IMR-90 (cell line): ENCODE data around the gene CMSS1.

Source experiments
- CEBPB ChIP-seq: IDR thresholded peaks from 2 replicates; pipeline ENCODE4 v1.6.1; 2012; ENCODE audit warnings: low read depth, low read length, improper control_type of control experiment
- FOS ChIP-seq: fragments of 150-350 bp; IDR thresholded peaks from 2 replicates; pipeline ENCODE4 v1.6.1; 2016; ENCODE audit warnings: low read depth, low read length
- MAFK ChIP-seq: IDR thresholded peaks from 2 replicates; pipeline ENCODE4 v1.6.1; 2012; ENCODE audit warnings: low read depth, low read length, improper control_type of control experiment
- MXI1 ChIP-seq: IDR thresholded peaks from 2 replicates; pipeline ENCODE4 v1.6.1; 2012; ENCODE audit warnings: low read depth, mild to moderate bottlenecking, low read length, moderate library complexity, borderline replicate concordance
- POLR2A ChIP-seq: IDR thresholded peaks from 2 replicates; pipeline ENCODE4 v1.6.1; 2012; ENCODE audit warnings: mild to moderate bottlenecking, low read depth, low read length
- RAD21 ChIP-seq: IDR thresholded peaks from 2 replicates; pipeline ENCODE4 v1.6.1; 2012; ENCODE audit warnings: low read length, improper control_type of control experiment
- RFX5 ChIP-seq: IDR thresholded peaks from 2 replicates; pipeline ENCODE4 v1.8.0; 2012; ENCODE audit warnings: low read depth, mild to moderate bottlenecking, low read length, moderate library complexity
- SMC3 ChIP-seq: fragments of 150-350 bp; IDR thresholded peaks from 2 replicates; pipeline ENCODE4 v1.6.1; 2016; ENCODE audit warnings: low read depth, mild to moderate bottlenecking, antibody characterized with exemption, low read length, moderate library complexity
- TF ChIP-seq, protein P1 (sequence below): conservative IDR thresholded peaks from 2 replicates; pipeline ENCODE4 v1.5.1; 2012; ENCODE audit warnings: mild to moderate bottlenecking, low read depth, low read length, improper control_type of control experiment
- TF ChIP-seq, protein P2 (sequence below): fragments of 150-350 bp; IDR thresholded peaks from 2 replicates; pipeline ENCODE4 v1.6.1; 2017; ENCODE audit warnings: mild to moderate bottlenecking, antibody characterized with exemption, low read length, low read depth
- TF ChIP-seq, protein P3 (sequence below): fragments of 150-350 bp; IDR thresholded peaks from 2 replicates; pipeline ENCODE4 v1.6.1; 2016; ENCODE audit warnings: low read depth, mild to moderate bottlenecking, low read length, moderate library complexity, borderline replicate concordance

DNA sequence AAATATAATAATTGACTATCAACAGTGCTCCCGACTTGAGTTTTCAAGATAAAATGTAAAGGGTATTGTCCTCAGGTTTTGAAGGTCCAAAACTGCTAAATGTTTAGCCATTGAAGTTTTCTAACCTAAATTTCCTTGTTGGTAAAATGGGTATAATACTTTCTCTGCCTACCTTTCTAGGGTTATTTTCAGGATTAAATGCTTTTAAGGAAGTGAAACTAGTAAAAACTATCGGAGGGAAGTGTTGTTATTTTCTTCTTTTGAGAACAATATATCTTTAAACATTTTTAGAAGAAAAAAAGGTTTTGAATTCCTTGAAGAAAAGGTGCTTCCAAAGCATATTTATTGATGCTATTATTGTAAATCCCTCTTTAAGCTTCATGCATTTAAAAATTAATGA is 229.3 kb downstream of the CMSS1 start:
- TF ChIP-seq, protein P1, sequence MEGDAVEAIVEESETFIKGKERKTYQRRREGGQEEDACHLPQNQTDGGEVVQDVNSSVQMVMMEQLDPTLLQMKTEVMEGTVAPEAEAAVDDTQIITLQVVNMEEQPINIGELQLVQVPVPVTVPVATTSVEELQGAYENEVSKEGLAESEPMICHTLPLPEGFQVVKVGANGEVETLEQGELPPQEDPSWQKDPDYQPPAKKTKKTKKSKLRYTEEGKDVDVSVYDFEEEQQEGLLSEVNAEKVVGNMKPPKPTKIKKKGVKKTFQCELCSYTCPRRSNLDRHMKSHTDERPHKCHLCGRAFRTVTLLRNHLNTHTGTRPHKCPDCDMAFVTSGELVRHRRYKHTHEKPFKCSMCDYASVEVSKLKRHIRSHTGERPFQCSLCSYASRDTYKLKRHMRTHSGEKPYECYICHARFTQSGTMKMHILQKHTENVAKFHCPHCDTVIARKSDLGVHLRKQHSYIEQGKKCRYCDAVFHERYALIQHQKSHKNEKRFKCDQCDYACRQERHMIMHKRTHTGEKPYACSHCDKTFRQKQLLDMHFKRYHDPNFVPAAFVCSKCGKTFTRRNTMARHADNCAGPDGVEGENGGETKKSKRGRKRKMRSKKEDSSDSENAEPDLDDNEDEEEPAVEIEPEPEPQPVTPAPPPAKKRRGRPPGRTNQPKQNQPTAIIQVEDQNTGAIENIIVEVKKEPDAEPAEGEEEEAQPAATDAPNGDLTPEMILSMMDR: no peak
- TF ChIP-seq POLR2A: no peak
- TF ChIP-seq, protein P2, sequence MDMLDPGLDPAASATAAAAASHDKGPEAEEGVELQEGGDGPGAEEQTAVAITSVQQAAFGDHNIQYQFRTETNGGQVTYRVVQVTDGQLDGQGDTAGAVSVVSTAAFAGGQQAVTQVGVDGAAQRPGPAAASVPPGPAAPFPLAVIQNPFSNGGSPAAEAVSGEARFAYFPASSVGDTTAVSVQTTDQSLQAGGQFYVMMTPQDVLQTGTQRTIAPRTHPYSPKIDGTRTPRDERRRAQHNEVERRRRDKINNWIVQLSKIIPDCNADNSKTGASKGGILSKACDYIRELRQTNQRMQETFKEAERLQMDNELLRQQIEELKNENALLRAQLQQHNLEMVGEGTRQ: no peak
- TF ChIP-seq MXI1: no peak
- TF ChIP-seq SMC3: no peak
- no peak for TF ChIP-seq CEBPB
- no peak for TF ChIP-seq RFX5
- TF ChIP-seq, protein P3, sequence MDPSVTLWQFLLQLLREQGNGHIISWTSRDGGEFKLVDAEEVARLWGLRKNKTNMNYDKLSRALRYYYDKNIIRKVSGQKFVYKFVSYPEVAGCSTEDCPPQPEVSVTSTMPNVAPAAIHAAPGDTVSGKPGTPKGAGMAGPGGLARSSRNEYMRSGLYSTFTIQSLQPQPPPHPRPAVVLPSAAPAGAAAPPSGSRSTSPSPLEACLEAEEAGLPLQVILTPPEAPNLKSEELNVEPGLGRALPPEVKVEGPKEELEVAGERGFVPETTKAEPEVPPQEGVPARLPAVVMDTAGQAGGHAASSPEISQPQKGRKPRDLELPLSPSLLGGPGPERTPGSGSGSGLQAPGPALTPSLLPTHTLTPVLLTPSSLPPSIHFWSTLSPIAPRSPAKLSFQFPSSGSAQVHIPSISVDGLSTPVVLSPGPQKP: no peak
- no peak for TF ChIP-seq FOS
- no peak for TF ChIP-seq RAD21
- no peak for TF ChIP-seq MAFK
